ENCODE data around the gene SHOX.

Gene SHOX

DNA sequence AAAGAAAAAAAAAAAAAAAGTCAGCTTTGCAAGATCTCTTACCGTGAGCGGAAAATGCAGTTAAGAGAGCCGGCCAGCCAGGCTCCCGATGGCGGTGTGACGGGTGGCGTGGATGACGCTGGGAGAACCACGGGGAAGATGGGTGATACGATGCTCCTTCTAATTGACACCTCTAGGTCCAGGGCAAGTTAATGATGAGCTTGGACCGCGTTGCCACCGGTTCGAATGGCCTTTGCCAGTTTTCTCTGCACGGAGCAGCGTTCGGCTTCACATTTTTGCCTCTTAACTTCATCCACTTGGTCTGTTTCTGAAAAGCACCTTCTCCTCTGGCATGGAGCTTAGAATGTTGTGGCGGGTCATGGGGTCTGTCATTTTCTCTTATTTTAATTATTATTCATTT, 33.2 kb downstream of the SHOX start:
- no peak for DNase-seq (ENCODE audit: extremely low read depth in 1 of 2, low read depth in 1 of 2)

DNA sequence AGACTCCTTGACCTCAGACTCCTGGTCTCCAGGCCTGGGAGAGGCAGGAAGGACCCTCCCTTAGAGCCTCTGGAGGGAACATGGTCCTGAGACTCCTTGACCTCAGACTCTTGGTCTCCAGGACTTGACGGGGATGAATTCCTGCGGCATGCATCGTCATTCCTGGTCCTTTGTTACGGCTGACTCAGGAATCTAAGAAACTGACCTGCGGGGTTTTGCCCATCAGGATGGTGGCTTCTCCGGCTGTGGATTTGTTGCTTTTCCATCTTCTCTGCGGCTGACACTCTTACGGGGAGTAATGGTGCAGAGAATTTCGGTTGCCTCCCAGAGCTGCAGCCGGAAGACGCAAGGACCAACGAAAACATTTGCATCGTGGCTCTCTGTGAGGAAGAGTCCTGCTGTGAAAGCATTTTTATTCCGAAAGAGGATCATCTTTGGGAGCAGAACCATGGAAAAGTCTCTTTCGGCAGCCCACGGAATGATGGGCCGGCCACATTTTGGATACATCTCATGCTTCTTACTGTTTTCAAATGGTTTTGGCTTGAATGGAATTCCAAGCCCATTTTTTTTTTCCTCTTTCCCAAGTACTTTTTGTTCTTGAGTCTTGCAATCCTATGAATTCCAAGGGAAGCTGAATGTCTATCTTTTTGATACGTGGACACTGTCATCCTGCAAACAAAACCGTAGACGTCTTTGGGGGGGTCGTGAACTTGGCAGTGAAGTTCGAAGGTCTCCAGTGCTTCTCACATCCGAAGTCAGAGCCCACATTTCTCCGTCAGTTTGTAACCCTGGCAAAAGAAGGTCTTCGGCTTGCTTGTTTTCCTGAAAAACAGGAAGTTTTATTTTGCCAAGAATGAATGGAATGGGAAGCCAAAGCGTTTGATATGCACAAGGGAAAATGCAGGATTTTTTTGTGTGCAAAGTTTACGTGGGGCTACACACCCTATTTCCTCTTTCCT, 36.5 kb downstream of the SHOX start:
- DNase-seq (ENCODE audit: extremely low read depth in 1 of 2, low read depth in 1 of 2): no peak

DNA sequence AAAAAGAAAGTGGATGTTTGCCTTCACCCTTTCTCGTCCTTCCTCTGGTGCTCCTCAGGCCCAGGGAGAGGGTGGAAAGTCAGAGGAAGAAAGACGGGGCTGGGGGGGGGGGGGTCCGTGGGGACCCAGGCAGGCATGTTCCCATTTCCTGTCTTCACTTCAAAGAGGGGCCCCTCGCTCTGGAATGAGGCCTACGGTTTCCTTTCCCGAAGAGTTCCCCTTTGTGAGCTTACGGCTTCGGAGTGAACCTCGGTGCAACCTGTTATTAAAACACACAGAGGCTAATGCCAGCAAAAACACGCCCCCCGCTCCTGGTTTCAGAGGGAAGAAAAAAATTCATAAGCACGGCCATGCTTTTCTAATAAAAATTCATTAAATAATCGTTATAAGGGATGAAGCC, 40.1 kb downstream of the SHOX start:
- DNase-seq (ENCODE audit: extremely low read depth in 1 of 2, low read depth in 1 of 2): no peak

DNA sequence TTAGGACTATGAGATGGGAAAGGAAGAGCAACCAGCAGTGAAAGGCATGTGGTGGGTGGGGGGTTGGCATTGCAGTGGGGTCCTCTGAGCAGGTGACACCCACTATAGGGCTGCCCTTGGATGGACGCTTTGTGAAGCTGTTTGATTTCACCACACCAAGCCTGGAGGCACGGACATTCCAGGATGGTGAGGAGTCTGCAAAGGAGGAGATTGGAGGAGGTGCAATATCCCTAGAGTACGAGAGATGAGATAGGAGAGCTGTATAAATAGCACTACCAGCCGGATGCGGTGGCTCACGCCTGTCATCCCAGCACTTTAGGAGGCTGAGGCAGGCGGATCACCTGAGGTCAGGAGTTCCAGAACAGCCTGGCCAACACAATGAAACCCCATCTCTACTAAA, 42.3 kb downstream of the SHOX start:
- no peak for DNase-seq (ENCODE audit: extremely low read depth in 1 of 2, low read depth in 1 of 2)

DNA sequence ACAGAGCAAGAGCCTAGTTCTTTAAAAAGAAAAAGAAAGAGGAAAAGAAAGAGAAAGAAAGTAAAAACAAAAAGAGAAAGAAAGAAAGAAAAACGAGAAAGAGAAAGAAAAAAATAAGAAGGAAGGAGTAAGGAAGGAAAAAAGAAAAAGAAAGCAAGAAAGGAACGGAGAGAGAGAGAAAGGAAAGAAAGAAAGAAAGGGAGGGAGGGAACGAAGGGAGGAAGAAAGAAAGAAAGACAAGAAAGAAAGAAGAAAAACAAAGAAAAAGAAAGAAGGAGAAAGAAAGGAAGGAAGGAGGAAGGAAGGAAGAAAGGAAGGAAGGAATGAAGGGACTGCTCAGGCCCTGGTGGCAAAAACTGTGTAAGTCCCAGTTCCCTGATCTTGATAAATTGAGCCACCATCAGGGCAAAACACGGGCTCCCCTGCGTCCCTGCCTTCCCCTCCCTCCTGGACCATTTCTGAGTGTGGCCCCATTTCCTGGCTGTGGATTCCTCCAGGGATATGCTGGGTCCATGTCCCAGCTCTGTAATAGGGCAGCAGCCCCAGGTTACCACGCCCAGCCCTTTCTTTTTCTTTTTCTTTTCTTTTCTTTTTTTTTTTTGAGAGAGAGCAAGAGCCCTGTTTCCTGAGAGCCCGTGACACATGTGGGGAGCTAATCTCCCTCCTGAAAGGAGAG, 44.8 kb downstream of the SHOX start:
- DNase-seq (ENCODE audit: extremely low read depth in 1 of 2, low read depth in 1 of 2): no peak

DNA sequence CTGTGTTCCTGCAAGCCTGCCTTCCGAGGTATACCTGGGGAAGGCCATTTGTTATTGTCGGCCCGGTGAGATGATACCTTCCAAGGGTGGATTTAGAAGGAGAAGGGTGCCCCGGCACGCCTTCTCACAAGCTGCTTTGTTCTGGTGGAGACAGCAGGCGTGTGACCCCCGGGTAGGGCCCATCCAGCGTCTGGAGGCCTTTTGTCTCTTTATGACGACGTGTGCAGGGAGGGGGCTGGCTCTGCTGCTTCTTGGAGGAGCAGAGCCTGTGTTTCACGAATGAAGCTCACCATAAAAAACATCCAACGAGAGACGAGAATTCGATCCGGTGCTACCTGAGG, 45.3 kb downstream of the SHOX start:
- no peak for DNase-seq (ENCODE audit: extremely low read depth in 1 of 2, low read depth in 1 of 2)

DNA sequence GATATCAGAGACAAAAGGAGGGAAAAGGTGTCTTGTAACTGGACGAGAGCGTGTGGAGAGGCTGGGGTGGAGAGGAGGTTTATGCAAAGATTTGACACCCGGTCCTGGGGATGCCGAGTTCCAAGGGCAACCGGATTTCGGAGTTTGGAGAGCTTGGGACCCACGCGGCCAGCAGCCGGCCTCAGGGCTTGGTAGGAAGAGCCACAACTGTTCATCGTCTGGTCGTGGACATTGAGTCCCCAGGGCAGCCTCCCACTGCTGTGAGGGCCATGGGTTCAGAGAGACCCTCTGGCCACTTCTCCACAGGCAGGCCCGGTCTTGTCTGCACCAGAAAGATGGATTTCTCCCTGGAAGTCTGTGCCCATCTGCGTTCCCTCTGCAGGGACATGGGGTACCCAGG, 46.8 kb downstream of the SHOX start:
- DNase-seq (ENCODE audit: extremely low read depth in 1 of 2, low read depth in 1 of 2): no peak

DNA sequence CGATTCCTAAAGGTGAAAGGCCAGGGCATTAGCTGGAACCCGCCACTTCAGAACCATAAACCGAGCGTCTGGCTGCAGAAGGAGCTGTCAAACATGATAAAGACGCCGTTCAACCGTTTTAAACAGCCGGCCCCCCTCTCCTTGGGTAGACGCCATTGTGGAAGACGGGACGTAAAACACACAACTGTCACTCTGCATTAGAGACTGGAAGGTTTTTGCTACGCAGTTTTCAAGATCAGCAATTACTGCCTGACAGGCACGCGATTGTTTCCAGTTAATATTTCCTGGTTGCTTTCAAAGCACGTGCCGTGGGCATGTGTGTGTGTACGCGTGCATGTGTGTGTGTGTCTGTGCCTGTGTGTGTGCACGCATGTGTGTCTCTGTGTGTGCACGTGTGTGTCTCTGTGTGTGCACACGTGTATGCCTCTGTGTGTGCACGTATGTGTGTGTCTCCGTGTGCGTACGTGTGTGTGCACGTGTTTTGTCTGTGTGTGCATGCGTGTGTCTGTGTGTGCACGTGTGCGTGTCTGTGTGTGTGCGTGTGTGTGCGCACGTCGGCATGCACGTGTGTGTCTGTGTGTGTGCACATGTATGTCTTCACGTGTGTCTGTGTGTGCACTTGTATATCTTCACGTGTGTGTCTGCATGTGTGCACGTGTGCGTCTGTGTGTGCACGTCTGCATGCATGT, 48.8 kb downstream of the SHOX start:
- no peak for DNase-seq (ENCODE audit: extremely low read depth in 1 of 2, low read depth in 1 of 2)

DNA sequence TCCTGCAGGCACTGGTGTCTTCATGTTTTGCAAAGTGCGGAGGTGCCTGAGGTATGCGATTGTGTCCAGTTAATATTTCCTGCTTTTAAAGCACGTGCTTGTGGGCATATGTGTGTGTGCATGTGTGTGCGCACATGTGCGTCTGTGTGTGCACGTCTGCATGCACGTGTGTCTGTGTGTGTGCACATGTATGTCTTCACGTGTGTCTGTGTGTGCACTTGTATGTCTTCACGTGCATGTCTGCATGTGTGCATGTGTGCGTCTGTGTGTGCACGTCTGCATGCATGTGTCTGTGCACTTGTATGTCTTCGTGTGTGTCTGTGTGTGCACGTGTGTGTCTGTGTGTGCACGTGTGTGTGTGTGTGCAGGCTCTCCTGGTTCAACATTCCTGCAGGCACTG, 49.5 kb downstream of the SHOX start:
- no peak for DNase-seq (ENCODE audit: extremely low read depth in 1 of 2, low read depth in 1 of 2)

DNA sequence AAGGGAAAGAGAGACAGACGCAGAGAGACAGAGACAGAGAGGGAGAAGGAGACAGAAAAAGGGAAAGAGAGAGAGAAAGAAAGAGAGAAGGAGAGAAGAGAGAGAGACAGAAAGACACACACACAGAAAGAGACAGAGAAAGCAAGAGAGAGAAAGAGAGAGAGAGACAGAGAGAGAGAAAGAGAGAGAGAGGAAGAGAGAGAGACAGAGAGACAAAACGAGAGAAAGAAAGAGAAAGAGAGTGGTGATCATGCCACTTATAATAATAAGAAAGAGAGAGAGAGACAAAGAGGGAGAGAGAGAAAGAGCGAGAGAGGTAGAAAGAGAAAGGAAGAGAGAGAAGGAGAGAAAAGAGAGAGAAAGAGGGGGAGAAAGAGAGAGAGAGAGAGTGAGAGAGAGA, 51.4 kb downstream of the SHOX start:
- DNase-seq (ENCODE audit: extremely low read depth in 1 of 2, low read depth in 1 of 2): no peak

DNA sequence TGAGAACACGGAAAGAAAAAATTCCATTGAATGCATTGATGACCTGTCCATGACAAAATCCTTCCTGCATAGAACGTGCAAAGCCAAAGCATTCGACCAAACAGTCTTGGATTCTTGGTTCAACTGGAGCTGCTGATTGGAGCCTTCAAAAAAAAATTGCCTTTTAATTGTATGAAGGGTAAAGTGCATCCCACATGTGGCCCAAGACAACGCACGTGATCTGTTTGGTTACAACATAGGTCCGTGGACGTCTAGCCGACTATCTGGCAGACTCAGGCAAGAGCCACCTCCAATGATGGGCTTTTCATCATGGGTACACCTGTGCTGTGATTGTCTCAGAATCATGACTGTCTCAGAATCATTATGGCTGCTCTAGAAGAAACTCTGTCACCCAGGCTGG, 52.3 kb downstream of the SHOX start:
- DNase-seq (ENCODE audit: extremely low read depth in 1 of 2, low read depth in 1 of 2): no peak

DNA sequence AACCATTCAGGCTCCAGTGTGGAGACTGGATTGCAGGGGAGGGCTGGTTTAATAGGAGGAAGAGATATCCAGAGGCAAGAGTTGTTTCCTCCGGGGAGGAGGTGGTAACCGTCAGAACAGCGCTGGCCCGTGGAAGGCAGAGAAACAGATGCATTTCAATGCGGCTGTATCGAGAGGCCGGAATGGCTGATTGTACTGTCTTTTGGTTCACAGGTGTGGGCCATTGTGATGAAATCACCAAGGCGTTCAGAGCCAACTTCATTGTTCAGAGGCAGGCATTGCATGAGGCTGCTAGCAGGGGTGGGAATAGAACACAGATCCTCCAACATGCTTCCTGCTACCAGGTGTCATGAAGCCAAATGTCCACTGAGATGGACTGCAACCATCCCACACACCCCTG, 53.0 kb downstream of the SHOX start:
- DNase-seq (ENCODE audit: extremely low read depth in 1 of 2, low read depth in 1 of 2): no peak

DNA sequence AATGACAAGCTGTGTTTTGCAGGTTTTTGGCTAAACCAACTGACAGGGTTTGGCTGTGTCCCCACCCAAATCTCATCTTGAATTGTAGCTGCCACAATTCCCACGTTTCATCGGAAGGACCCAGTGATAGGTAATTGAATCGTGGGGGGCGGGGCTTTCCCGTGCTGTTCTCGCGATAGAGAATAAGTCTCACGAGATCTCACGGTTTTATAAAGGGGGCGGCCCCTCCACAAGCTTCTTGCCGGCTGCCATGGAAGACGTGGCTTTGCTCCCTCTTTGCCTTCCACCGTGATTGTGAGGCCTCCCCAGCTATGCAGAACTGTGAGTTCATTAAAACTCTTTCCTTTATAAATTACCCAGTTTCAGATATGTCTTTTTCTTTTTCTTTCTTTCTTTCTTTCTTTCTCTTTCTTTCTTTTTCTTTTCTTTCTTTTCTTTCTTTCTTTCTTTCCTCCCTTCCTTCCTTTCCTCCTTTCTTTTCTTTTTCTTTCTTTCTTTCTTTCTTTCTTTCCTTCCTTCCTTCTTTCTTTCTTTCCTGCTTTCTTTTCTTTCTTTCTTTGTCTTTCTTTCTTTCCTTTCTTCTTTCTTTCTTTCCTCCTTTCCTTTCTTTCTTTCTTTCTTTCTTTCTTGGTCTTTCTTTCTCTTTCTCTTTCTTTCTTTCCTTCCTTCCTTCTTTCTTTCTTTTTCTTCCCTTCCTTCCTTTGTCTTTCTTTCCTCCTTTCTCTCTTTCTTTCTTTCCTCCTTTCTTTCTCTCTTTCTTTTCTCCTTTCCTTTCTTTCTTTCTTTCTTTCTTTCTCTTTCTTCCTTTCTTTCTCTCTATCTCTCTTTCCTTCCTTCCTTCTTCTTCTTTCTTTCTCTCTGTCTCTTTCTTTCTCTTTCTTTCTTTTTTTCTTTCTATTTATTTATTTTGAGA, 54.8 kb downstream of the SHOX start:
- no peak for DNase-seq (ENCODE audit: extremely low read depth in 1 of 2, low read depth in 1 of 2)

DNA sequence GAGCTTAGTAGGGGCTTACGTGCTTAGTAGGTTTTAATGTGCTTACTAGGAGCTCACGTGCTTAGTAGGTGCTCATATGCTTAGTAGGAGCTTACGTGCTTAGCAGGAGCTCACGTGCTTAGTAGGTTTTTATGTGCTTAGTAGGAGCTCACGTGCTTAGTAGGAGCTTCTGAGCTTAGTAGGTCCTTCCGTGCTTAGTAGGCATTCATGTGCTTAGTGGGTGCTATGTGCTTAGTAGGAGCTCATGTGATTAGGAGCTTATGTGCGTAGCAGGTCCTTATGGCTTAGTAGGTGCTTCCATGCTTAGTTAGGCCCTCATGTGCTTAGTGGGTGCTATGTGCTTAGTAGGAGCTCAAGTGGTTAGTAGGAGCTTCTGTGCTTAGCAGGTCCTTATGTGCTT, 59.4 kb downstream of the SHOX start:
- DNase-seq (ENCODE audit: extremely low read depth in 1 of 2, low read depth in 1 of 2): no peak

DNA sequence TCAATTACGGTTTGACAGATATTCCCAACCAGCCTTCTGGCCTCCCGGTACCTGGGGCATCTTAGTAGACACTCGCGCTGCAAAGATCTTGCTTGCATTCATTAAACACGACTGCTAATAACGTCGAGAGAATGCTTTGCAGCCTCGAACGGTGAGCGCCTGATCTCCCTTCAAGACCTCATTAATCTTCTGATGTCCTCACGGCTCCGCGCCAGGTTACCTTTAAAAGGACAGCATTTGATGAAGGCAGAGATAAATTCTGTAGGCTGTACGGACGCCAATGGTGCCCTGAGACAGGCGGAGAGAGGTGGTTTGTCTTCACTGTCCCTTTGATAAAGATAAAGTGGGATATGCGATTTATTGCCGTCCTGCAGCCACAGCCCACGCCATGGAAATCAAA, 64.2 kb downstream of the SHOX start:
- DNase-seq (ENCODE audit: extremely low read depth in 1 of 2, low read depth in 1 of 2): no peak

DNA sequence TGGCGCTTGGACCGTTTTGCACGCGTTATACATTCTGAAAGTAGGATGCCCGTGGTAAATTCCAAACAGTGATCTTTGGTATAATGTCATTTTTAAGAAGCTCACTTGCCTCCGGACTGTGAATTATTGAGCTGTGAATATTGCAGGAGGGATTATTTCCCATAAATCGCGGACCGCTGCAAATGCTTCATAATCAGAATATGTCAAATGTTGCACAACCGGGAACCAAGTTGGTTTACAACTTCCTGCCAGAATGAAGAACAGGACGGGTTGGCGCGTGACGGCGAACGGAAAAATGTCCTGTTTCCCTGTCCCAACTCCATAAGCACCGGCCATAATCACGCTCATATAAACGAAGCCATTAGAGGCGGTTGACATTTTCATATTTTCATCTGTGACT, 67.6 kb downstream of the SHOX start:
- DNase-seq (ENCODE audit: extremely low read depth in 1 of 2, low read depth in 1 of 2): no peak

DNA sequence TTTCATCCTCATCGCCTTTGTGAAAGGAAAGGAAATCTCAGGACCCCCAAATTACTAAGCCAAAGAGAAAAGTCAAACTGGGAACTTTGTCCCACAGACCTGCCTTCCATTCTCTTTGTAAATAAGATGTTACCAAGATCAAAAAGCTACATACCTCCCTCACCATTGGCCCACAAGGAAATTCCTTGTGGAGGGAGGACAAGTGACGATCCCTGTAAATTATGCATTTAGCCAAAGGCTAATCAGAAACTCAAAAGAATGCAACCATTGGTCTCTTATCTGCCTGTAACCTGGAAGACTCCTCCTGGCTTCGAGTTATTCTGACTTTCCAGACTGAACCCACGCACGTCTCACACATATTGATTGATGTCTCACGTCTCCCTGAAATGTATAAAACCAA, 70.3 kb downstream of the SHOX start:
- DNase-seq (ENCODE audit: extremely low read depth in 1 of 2, low read depth in 1 of 2): no peak

DNA sequence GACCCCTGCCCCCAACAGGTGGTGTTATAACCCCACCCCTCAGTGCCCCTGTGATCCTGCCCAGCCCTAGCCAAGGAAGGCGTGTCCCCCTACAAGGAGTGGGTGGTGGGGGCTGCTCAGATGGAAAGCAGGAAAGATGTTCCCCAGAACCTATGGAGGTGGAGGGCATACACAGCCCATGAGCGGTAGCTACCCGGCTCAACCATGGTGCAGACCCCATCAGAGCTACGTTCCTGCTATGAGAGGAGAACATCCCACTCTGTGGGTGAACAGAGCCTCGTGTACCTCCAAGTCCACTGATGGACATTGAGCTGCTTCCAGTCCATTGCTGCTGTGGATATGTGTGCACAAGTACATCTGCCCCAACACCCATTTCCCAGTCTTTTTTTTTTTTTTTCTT, 71.1 kb downstream of the SHOX start:
- DNase-seq (ENCODE audit: extremely low read depth in 1 of 2, low read depth in 1 of 2): no peak

DNA sequence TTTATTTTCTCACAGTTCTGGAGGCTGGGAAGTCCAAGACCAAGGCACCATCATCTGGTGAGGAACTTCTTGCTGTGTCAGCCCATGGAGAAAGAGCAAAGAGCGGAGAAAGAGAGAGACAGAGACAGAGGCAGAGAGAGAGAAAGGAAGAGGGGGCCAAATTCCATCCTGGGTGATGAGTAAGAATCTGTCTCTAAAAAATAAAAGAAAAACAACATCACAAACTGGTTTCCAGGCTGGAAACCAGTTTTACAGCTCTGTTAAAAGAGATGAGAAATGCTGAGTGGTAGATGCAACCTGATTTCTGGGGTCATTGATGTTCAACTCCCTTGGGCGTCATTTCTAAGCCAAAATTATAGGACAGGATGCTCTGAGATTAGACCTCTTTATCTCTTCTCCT, 72.9 kb downstream of the SHOX start:
- no peak for DNase-seq (ENCODE audit: extremely low read depth in 1 of 2, low read depth in 1 of 2)

DNA sequence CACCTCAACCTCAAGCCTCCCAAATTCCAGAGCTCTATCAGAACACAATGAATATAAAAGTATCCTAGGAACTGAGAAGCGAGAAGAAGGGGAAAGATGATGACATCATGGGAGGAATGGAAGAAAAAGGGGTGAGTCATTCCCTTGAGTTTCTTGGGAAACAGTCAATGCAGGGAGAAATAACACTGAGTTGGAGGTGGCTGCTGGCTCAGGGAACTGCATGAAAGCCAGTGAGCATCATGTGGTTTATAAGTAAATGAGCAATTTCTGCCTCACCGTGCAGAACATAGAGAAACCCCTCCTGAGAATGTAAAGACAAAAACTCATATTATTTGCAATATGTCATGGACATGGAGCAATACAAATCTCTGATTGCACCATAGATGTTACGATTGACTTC, 73.3 kb downstream of the SHOX start:
- DNase-seq (ENCODE audit: extremely low read depth in 1 of 2, low read depth in 1 of 2): no peak

Measured in stimulated activated CD8-positive, alpha-beta memory T cell treated with anti-CD3 and anti-CD28 coated beads, Interleukin-7, amount 100 ng/mL, for 48 hours (primary cell).